ENCODE measurements around the gene DDRGK1. TPM values are rescaled to one million over a fixed set of nuclear protein-coding genes. Genes with fewer than 3 reads are reported as not detected.
"Not testable (repeated sequence)": the region's sequence is repeated elsewhere in the genome, so short reads cannot be mapped to it uniquely, and the experiment has no call there.

DDRGK1 gene
- total RNA-seq, 2 experiments from 2014 or later = 49.3 to 52.2 TPM

DNA sequence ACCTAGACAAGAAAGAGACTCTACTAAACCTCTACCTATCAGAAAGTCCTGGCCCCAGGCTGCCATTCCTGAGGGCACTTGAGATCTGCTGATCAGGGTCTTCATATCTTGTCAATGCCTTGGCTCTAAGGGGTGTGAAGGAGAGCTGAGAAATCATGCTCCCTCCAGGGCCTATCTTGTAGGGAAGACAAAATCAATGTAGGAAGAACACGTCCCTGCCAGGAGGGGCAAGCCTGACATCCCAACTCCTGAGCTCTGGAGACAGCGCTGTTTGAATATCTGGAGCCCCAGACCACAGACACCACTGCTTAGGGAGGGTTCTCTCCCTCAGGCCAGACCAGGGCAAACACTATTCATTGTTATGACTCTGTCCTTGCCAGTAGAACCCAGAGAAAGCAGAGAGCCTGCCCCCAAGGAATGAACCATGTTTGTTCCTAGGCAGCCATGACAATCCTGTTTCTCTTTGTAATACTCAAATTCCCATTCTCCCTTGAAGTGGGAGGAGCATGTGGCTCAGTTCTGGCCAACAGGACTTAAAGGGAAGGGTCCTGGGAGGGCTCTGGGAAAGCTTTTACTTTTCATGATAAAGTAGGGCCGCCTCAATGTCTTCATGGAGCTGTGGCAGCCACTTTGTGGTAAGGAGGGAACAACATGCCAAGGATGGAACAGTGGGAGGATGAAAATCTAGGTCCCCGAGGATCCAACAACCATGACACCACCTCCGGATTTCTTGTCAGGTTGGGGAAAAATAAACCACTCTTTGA is 43.0 kb downstream of the DDRGK1 start:
- Mint-ChIP-seq H3K4me3 (peak overlapping the region; percentile 15), H3K36me3 (ENCODE audit: low read depth) (peaks cover 5% of the 10 kb centered on the region), H3K9me3 (ENCODE audit: low read depth) (no peaks in the 10 kb centered on the region), H3K27ac (no peak overlapping the region), H3K4me1 (peaks cover 29% of the 10 kb centered on the region), H3K27me3 (no peaks in the 10 kb centered on the region)
- no peak for ATAC-seq
- POLR2A ChIA-PET = interaction anchor here (1.2 to 2.5 kb wide), 2 partner anchors 10 to 11 kb away, joined by 3 to 8 read pairs; no protein-coding TSS in a partner anchor
- intact Hi-C loops (cut with DNase I, micrococcal nuclease) = no loop called here
- no peak for DNase-seq
- CTCF ChIA-PET = interaction anchor here (0.7 to 2.3 kb wide), 4 partner anchors 10 to 58 kb away, joined by 3 to 6 read pairs (median 4); no protein-coding TSS in a partner anchor

DNA sequence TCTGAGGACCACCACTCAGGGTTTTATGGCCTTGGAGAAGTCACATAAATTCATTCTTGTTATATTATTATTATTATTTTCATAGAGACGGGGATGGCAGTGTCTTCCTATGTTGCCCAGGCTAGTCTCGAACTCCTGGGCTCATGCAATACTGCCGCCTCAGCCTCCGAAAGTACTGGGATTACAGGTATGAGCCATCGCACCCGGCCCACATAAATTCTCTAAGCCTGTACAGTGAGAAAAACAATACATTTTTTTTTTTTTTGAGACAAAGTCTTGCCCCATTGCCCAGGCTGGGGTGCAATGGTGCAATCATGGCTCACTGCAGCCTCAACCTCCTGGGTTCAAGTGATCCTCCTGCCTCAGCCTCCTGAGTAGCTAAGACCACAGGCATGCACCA is 44.1 kb downstream of the DDRGK1 start:
- intact Hi-C loops (cut with DNase I, micrococcal nuclease) = no loop called here
- peak overlapping the region; percentile 19 for H3K27ac Mint-ChIP-seq
- H3K4me3 Mint-ChIP-seq = peak overlapping the region; percentile 30
- peaks cover 39% of the 10 kb centered on the region for H3K4me1 Mint-ChIP-seq
- POLR2A ChIA-PET = interaction anchor here (0.6 to 2.5 kb wide), 3 partner anchors 11 to 292 kb away, joined by 3 to 8 read pairs (median 3); no protein-coding TSS in a partner anchor
- no peaks in the 10 kb centered on the region for H3K27me3 Mint-ChIP-seq
- DNase-seq (peak; percentile 36), ATAC-seq (no peak)
- H3K36me3 Mint-ChIP-seq (ENCODE audit: low read depth) = peaks cover 12% of the 10 kb centered on the region
- H3K9me3 Mint-ChIP-seq (ENCODE audit: low read depth) = no peaks in the 10 kb centered on the region
- CTCF ChIA-PET = interaction anchor here (1.0 kb wide), 1 partner anchor 40 kb away, joined by 3 read pairs; no protein-coding TSS in a partner anchor

DNA sequence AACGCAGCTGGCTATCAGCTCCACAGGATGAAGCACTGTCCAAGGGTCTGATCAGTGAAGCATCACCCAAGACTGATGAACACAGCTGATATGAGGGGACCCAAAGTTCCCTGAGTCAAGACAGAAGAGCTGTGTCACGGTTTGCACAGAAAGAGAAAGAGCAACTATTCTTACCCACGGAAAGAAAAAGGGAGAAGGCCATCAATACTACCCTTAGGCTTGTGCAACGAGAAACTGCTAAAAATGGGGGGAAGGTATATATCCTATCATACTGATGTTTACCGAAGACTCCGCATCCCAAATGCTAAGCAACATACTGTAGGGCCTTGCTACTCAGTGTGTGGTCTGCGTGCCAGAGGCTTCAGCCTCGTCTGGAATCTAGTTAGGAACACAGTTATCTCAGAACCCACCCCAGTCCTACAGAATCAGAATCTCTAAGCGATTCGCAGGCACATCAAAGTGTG is 45.5 kb downstream of the DDRGK1 start:
- Mint-ChIP-seq H3K27ac (peak overlapping the region; percentile 91), H3K36me3 (ENCODE audit: low read depth) (peaks cover 15% of the 10 kb centered on the region), H3K4me3 (peak overlapping the region; percentile 91), H3K27me3 (no peaks in the 10 kb centered on the region), H3K4me1 (peaks cover 46% of the 10 kb centered on the region), H3K9me3 (ENCODE audit: low read depth) (no peaks in the 10 kb centered on the region)
- POLR2A ChIA-PET = interaction anchor here (0.6 kb wide), 1 partner anchor 83 kb away, joined by 3 read pairs; no protein-coding TSS in a partner anchor
- ATAC-seq (peak; percentile 7), DNase-seq (no peak)
- CTCF ChIA-PET = interaction anchor here (1.0 kb wide), 1 partner anchor 105 kb away, joined by 3 read pairs; no protein-coding TSS in a partner anchor
- intact Hi-C loops (cut with DNase I, micrococcal nuclease) = loop anchor here (1.0 to 5.0 kb wide), 11 partner anchors 14 to 608 kb away; partner anchors contain the start of genes DDRGK1 (in 2 of the 2), MRPS26 (in 2 of the 2), ADISSP (in 1 of the 2) and DNAAF9 (in 1 of the 2)

DNA sequence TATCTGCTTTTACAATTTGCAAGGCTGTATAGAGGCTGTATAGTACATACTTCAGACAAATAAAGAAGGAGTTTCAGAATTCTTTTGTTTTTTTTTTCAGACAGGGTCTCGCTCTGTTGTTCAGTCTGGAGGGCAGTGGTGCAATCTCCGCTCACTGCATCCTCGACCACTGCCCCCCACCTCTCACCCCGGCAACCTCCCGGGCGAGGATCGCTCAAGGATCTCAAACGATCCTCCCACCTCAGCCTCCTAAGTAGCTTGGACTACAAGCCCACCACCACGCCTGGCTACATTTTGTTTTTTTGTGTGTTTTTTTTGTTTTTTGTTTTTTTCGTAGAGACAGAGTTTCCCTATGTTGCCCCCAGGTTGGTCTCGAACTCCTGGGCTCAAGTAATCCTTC is 46.7 kb downstream of the DDRGK1 start:
- Mint-ChIP-seq H3K36me3 (ENCODE audit: low read depth) (peaks cover 18% of the 10 kb centered on the region), H3K4me3 (peak overlapping the region; percentile 91), H3K27me3 (no peaks in the 10 kb centered on the region), H3K27ac (peak overlapping the region; percentile 91), H3K4me1 (peaks cover 55% of the 10 kb centered on the region), H3K9me3 (ENCODE audit: low read depth) (no peaks in the 10 kb centered on the region)
- CTCF ChIA-PET = interaction anchor here (0.8 to 1.3 kb wide), 4 partner anchors 9 to 159 kb away, joined by 3 to 6 read pairs (median 4); no protein-coding TSS in a partner anchor
- no peak for DNase-seq
- peak; percentile 7 for ATAC-seq
- intact Hi-C loops (cut with DNase I, micrococcal nuclease) = loop anchor here (1.0 to 5.0 kb wide), 10 partner anchors 15 to 609 kb away; partner anchors contain the start of genes ADISSP (in 1 of the 2), DDRGK1 (in 1 of the 2), DNAAF9 (in 1 of the 2) and ITPA (in 1 of the 2)
- POLR2A ChIA-PET = interaction anchor here (0.6 to 1.4 kb wide), 5 partner anchors 9 to 291 kb away, joined by 3 to 6 read pairs (median 5); no protein-coding TSS in a partner anchor

DNA sequence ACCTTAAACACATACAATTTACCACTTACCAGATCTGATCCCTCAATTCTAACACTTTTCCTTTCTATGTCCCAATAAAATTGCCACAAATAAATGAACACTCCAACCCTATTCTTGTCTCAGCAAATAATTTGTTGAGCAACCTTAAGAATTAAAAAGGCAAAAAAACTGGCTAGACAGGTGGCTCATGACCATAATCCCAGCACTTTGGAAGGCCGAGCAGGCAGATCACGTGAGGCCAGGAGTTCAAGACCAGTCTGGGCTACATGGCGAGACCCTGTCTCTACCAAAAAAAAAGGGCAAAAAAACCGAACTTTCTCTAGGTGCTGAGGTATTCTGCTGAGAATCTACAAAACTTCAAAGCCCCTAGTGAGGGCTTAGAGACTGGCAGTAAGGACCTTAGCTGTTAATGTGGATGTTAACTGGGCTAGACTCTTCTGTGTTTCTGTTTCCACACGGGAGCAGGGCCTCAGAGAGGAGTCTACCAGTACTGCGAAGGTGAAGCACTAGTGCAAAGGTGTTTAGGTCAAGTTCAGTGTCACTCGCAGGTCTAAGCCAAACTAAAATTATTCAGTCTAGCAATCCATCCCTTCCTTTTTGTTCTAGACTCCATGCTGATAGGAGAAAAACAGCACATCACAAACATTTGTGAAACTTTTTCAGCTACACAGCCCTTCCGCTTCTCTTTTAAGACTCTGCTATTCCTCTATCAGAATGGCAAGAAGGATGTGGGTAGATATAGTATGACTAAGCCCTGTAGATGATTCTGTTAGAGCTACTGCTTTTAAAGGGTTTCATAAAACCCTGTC is 47.5 kb downstream of the DDRGK1 start:
- POLR2A ChIA-PET = interaction anchor here (0.6 to 1.4 kb wide), 7 partner anchors 9 to 730 kb away, joined by 3 to 6 read pairs (median 5); no protein-coding TSS in a partner anchor
- ATAC-seq (peak; percentile 89), DNase-seq (peak; percentile 41)
- CTCF ChIA-PET = interaction anchor here (0.7 to 1.3 kb wide), 5 partner anchors 8 to 159 kb away, joined by 3 to 6 read pairs (median 3); no protein-coding TSS in a partner anchor
- intact Hi-C loops (cut with DNase I, micrococcal nuclease) = loop anchor here (1.0 to 5.0 kb wide), 8 partner anchors 16 to 610 kb away; partner anchors contain the start of genes ADISSP (in 1 of the 2), DDRGK1 (in 1 of the 2), DNAAF9 (in 1 of the 2) and LZTS3 (in 1 of the 2)
- peaks cover 60% of the 10 kb centered on the region for H3K4me1 Mint-ChIP-seq
- H3K36me3 Mint-ChIP-seq (ENCODE audit: low read depth) = peaks cover 18% of the 10 kb centered on the region
- no peaks in the 10 kb centered on the region for H3K9me3 Mint-ChIP-seq (ENCODE audit: low read depth)
- no peaks in the 10 kb centered on the region for H3K27me3 Mint-ChIP-seq
- peak overlapping the region; percentile 91 for H3K4me3 Mint-ChIP-seq
- H3K27ac Mint-ChIP-seq = peak overlapping the region; percentile 91

DNA sequence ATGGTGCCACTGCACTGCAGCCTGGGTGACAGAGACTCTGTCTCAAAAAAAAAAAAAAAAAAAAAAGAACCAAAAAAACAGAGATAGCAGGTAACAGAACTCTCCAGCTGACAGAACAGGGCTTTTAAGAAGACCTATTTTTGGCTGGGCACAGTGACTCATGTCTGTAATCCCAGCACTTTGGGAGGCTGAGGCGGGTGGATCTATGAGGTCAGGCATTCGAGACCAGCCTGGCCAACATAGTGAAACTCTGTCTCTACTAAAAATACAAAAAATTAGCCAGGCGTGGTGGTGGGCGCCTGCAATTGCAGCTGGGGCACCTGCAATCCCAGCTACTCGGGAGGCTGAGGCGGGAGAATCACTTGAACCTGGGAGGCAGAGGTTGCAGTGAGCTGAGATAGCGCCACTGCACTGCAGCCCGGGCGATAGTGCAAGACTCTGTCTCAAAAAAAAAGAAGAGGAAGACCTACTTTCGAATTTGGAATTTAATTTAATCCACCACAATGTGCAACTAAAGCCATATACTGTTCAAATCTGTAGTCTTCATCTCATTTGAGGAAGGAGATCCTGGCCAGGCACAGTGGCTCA is 52.3 kb downstream of the DDRGK1 start:
- H3K27me3 Mint-ChIP-seq; H3K4me3 Mint-ChIP-seq; intact Hi-C loops (cut with DNase I, micrococcal nuclease); POLR2A ChIA-PET; H3K9me3 Mint-ChIP-seq (ENCODE audit: low read depth); H3K27ac Mint-ChIP-seq; DNase-seq; ATAC-seq: not testable (repeated sequence)
- CTCF ChIA-PET = interaction anchor here (1.2 kb wide), 1 partner anchor 29 kb away, joined by 4 read pairs; no protein-coding TSS in a partner anchor
- H3K36me3 Mint-ChIP-seq (ENCODE audit: low read depth) = peaks cover 45% of the 10 kb centered on the region
- peaks cover 69% of the 10 kb centered on the region for H3K4me1 Mint-ChIP-seq

DNA sequence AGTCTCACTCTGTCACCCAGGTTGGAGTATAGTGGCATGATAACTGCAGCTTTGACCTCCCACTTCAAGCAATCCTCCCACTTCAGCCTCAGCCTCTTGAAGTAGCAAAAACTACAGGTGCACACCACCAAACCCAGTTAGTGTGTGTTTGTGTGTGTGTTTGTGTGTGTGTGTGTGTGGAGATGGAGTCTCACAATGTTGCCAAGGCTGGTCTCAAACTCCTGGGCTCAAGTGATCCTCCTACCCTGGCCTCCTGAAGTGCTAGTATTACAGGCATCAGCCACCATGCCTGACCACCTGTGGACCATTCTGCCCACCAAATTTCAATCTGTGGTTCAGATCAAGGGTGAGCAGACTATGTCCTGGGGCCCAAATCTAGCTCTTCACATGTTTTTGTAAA is 53.6 kb downstream of the DDRGK1 start:
- no peaks in the 10 kb centered on the region for H3K9me3 Mint-ChIP-seq (ENCODE audit: low read depth)
- H3K4me3 Mint-ChIP-seq = no peak overlapping the region
- ChIA-PET POLR2A (no interaction called here), CTCF (no interaction called here)
- intact Hi-C loops (cut with DNase I, micrococcal nuclease) = no loop called here
- H3K36me3 Mint-ChIP-seq (ENCODE audit: low read depth) = peaks cover 43% of the 10 kb centered on the region
- no peaks in the 10 kb centered on the region for H3K27me3 Mint-ChIP-seq
- DNase-seq (no peak), ATAC-seq (no peak)
- peaks cover 59% of the 10 kb centered on the region for H3K4me1 Mint-ChIP-seq
- peak overlapping the region; percentile 51 for H3K27ac Mint-ChIP-seq

DNA sequence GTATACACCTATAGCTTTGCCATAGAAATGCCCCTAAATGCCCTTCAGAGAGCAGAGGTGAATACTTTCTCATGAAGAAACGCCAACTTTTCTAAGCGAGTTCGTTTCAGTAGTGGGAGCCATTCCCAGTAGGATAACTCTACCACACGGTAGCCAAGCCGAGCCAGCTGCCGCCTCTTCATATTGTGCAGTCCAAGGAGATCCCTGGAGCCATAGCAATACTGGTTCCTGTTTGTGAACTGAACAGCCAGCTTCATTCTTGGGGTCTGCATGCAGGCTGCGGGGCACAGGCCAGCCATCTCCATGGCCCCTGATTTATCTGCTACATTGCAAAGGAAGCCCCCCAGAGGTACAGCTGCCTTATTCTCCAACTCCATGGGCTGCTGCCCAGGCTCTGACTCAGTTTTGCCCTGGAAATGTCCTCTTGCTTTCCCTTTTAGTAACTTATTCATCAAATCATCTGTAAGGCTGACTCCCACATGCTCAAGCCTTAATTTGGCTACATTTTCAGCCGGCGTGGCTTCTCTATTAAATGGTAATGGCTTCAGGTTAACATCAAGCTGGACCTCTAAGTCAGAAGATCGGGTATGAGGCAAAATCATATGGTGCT is 57.6 kb downstream of the DDRGK1 start:
- ChIA-PET POLR2A (interaction anchor here (0.5 to 0.6 kb wide), 2 partner anchors 139 to 154 kb away, joined by 4 to 12 read pairs; no protein-coding TSS in a partner anchor), CTCF (interaction anchor here (1.5 kb wide), 1 partner anchor 17 kb away, joined by 3 read pairs; no protein-coding TSS in a partner anchor)
- no peaks in the 10 kb centered on the region for H3K9me3 Mint-ChIP-seq (ENCODE audit: low read depth)
- ATAC-seq (no peak), DNase-seq (no peak)
- H3K36me3 Mint-ChIP-seq (ENCODE audit: low read depth) = peaks cover 46% of the 10 kb centered on the region
- H3K27me3 Mint-ChIP-seq = no peaks in the 10 kb centered on the region
- intact Hi-C loops (cut with DNase I, micrococcal nuclease) = no loop called here
- H3K27ac Mint-ChIP-seq = no peak overlapping the region
- H3K4me3 Mint-ChIP-seq = no peak overlapping the region
- peaks cover 36% of the 10 kb centered on the region for H3K4me1 Mint-ChIP-seq

DNA sequence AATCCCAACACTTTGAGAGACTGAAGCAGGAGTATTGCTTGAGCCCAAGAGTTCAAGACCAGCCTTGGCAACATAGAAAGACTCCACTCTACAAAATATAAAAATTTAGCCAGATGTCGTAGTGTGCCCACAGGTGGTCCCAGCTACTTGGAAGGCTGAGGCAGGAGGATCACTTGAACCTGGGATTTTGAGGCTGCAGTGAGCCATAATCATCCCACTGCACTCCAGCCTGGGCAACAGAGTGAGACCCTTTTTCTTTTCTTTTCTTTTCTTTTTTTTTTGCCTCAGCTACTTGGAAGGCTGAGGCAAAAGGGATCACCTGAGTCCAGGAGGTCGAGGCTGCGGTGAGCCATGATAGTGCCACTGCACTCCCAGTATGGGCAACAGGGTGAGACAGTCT is 62.7 kb downstream of the DDRGK1 start:
- POLR2A ChIA-PET = no interaction called here
- no peak overlapping the region for H3K4me3 Mint-ChIP-seq
- intact Hi-C loops (cut with DNase I, micrococcal nuclease) = no loop called here

More for the DNA sequence above, 62.7 kb downstream of the DDRGK1 start:
- ATAC-seq (no peak), DNase-seq (no peak)
- Mint-ChIP-seq H3K9me3 (ENCODE audit: low read depth) (no peaks in the 10 kb centered on the region), H3K27me3 (no peaks in the 10 kb centered on the region), H3K36me3 (ENCODE audit: low read depth) (peaks cover 19% of the 10 kb centered on the region), H3K4me1 (peaks cover 10% of the 10 kb centered on the region), H3K27ac (no peak overlapping the region)
- CTCF ChIA-PET = no interaction called here
